GM19467 (cell line): ENCODE measurements around the gene MISP3.

ENCODE experiments used
- ATAC-seq: cut with Tn5 transposase; IDR thresholded peaks from one replicate; pipeline ENCODE4 v1.9.1; 2021; ENCODE audit warnings: mild to moderate bottlenecking, moderate library complexity; ENCODE audit not compliant: unreplicated experiment

The MISP3 gene

GRCh38 chr19:14119146-14119545 lies 46.6 kb downstream of the MISP3 start:
- ATAC-seq: no peak

GRCh38 chr19:14119644-14120496 lies 47.3 kb downstream of the MISP3 start:
- ATAC-seq: no peak

DNA sequence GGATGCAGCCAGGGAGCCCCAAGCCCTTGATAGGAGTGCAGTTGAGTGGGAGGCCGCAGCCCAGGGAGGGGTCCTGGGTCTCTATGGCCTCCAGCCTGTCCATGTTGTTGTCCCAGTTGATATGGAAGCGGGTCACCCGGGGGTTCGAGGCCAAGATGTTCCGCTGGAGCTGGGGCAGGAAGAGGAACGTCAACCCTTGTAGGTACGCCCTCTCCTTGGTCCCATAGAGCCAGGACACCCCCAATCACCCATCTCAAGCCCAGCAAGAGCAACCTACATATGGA lies 47.9 kb downstream of the MISP3 start:
- ATAC-seq: no peak

DNA sequence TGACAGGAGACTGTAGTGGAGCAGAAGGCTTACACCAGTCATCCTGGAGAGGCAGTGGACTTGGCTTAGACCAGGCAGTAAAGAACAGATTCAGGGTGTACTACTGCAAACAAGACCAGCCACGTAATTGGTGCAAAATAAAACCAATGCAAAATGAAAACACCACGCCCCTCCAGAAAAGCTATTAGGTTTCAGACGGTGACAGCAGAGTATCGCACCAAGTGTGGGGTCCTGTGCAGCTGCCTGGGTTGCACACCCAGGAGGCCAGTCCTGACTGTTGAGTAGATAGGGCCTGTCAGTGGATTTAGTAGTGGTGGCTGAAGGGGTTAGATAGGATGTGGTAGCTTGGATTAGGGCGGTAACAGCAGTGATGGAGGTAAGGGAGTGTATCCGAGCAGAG lies 50.3 kb downstream of the MISP3 start:
- no peak for ATAC-seq
